ENCODE data around the gene YIPF7. TPM values are rescaled to one million over a fixed set of nuclear protein-coding genes. Genes with fewer than 3 reads are reported as not detected.

Gene YIPF7
- total and polyA plus RNA-seq, 9 of the 15 experiments (the other 6 are each of a cell fraction or from before 2014, with no cell fraction given) = 0.14 TPM; not detected in 8

- no peak for TF ChIP-seq STAT6 (CRISPR knock-in tag; IDR thresholded peaks at IDR 0.05)
- TF ChIP-seq ZNF395 (CRISPR knock-in tag; IDR thresholded peaks at IDR 0.05) = peak; percentile 75; the same call in 1 of the 2 replicates
- peak; percentile 94 for TF ChIP-seq MAX (CRISPR knock-in tag; IDR thresholded peaks at IDR 0.05)
- TF ChIP-seq ZFPM2 (CRISPR knock-in tag; IDR thresholded peaks at IDR 0.05) = no peak
- no peak for TF ChIP-seq CBX2 (IDR thresholded peaks at IDR 0.05; ENCODE audit: insufficient read depth, low read length, poor library complexity, severe bottlenecking)
- no peak for TF ChIP-seq ZNF212 (CRISPR knock-in tag; IDR thresholded peaks at IDR 0.05)
- TF ChIP-seq NFXL1 (CRISPR knock-in tag; IDR thresholded peaks at IDR 0.05) = no peak
- TF ChIP-seq ZNF324 (CRISPR knock-in tag; IDR thresholded peaks at IDR 0.05) = no peak
- TF ChIP-seq SREBF2 (CRISPR knock-in tag; IDR thresholded peaks at IDR 0.05) = no peak
- no peak for TF ChIP-seq ZNF398 (CRISPR knock-in tag; IDR thresholded peaks at IDR 0.05)
- no peak for TF ChIP-seq ZNF133 (CRISPR knock-in tag; IDR thresholded peaks at IDR 0.05)
- no peak for TF ChIP-seq RUNX1 (IDR thresholded peaks at IDR 0.05; ENCODE audit: low read depth)
- no peak for TF ChIP-seq ZNF551 (CRISPR knock-in tag; IDR thresholded peaks at IDR 0.05)
- no peak for TF ChIP-seq LARP7 (IDR thresholded peaks at IDR 0.05)
- no peak for TF ChIP-seq ARID3B (CRISPR knock-in tag; IDR thresholded peaks at IDR 0.05; ENCODE audit: borderline replicate concordance)
- peak; percentile 21; the same call in 1 of the 2 replicates for TF ChIP-seq LEF1 (IDR thresholded peaks at IDR 0.05)
- TF ChIP-seq FOXP1 (CRISPR knock-in tag; IDR thresholded peaks at IDR 0.05) = no peak
- peak; percentile 89 for TF ChIP-seq POLR2G (IDR thresholded peaks at IDR 0.05; ENCODE audit: low read depth, low read length)
- no peak for TF ChIP-seq ERF (CRISPR knock-in tag; IDR thresholded peaks at IDR 0.05)
- no peak for TF ChIP-seq ZNF586 (CRISPR knock-in tag; conservative IDR thresholded peaks at IDR 0.05)
Observed at GRCh38 chr4:44678094-44679041, 26.9 kb upstream of the YIPF7 start, which contains the start of gene GUF1 (continued).
